Measurements from ENCODE around the gene VTI1B.

Gene VTI1B

DNA sequence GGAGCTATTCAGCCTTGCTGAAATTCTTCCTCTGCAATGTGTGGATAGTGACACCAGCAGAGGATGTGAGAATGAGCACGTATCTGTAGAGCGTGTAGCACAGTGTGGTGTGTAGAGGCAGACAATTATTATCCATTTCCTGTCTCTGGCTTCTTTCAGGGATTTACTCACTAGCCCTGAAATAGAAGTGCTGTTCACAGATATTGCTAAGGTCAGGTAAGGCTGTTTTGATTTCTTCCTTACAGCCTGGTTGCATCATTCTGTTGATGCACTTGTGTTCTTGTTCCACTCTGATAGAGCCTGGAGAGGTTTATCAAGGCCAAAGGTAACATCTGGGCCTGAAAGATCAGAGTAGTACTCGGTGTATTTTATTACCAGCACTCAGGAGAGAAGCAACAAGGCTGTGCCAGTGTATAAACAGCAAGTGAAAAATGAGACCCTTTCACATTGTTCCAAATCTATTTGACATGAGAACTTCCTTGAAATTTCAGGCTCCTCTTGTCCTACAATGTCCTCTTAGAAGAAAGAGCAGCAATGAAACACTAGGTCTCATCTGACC lies 38.0 kb downstream of the VTI1B start:
- no peaks in the 10 kb centered on the region for H3F3A ChIP-seq (ENCODE audit: insufficient read depth)
- no peak overlapping the region for H3K27ac ChIP-seq (ENCODE audit: low read depth, low read length)
- no peak overlapping the region for H3K4me2 ChIP-seq (ENCODE audit: low read depth, low read length, poor library complexity, severe bottlenecking)
- H3K9me2 ChIP-seq (replicated peaks; ENCODE audit: insufficient read depth, low read length) = no peaks in the 10 kb centered on the region
- H3K27me3 ChIP-seq (ENCODE audit: low read length) = no peaks in the 10 kb centered on the region
- TF ChIP-seq EZH2phosphoT487 (conservative IDR thresholded peaks at IDR 0.05; ENCODE audit: low read length) (no peak), CTCF (IDR thresholded peaks at IDR 0.05; ENCODE audit: insufficient read depth, low read length, poor library complexity, severe bottlenecking) (no peak)
- H3K4me3 ChIP-seq (ENCODE audit: insufficient read depth, low read length, poor library complexity, severe bottlenecking) = no peak overlapping the region
- H3K9ac ChIP-seq (ENCODE audit: low read length) = no peak overlapping the region
- H3K9me3 ChIP-seq (ENCODE audit: insufficient read depth, low read length) = no peaks in the 10 kb centered on the region
- no peaks in the 10 kb centered on the region for H4K20me1 ChIP-seq (ENCODE audit: low read depth, low read length)
- H3K79me2 ChIP-seq (ENCODE audit: insufficient read depth, low read length) = no peaks in the 10 kb centered on the region
- no peak overlapping the region for H2AFZ ChIP-seq (ENCODE audit: low read depth, low read length, severe bottlenecking)
- no peaks in the 10 kb centered on the region for H3K36me3 ChIP-seq (ENCODE audit: low read length)

DNA sequence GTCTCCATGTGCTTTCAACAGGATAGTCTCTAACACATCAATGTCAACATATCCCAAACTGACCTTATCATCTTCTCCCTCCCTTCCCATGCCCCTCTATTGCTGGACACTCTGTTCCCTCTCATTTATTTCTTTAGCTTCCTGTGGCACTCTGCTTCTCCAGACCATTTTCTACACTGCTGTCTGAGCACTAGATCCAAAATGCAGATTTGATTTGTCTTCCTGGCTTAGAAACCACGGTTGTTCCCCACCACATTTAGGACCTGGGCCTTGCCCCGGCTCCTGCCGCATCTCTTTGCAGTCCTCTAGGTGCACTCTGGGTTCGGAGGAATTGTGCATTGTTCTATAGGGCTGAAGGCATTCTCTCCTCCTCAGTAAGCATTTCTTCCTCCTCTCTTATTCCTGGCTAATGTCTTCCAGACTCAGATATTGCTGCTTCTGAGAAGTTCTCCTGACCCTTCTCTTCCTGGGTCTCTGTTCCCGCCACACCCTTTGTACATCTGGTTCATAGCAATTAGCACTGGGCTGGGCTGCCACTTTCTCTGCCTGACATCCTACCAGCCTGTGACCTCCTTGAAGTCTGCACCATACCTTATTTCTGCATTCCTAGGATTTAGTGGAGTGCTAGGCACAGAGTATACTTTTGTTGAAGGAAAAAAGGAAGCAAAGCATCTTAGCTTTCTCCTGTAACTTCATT lies 40.8 kb downstream of the VTI1B start:
- no peaks in the 10 kb centered on the region for H3K9me2 ChIP-seq (replicated peaks; ENCODE audit: insufficient read depth, low read length)
- H3K9ac ChIP-seq (ENCODE audit: low read length) = no peak overlapping the region
- no peaks in the 10 kb centered on the region for H3K36me3 ChIP-seq (ENCODE audit: low read length)
- H4K20me1 ChIP-seq (ENCODE audit: low read depth, low read length) = no peaks in the 10 kb centered on the region
- H3K27ac ChIP-seq (ENCODE audit: low read depth, low read length) = no peak overlapping the region
- H3K9me3 ChIP-seq (ENCODE audit: insufficient read depth, low read length) = no peaks in the 10 kb centered on the region
- TF ChIP-seq CTCF (IDR thresholded peaks at IDR 0.05; ENCODE audit: insufficient read depth, low read length, poor library complexity, severe bottlenecking) (no peak), EZH2phosphoT487 (conservative IDR thresholded peaks at IDR 0.05; ENCODE audit: low read length) (no peak)
- no peaks in the 10 kb centered on the region for H3K79me2 ChIP-seq (ENCODE audit: insufficient read depth, low read length)
- H3K4me3 ChIP-seq (ENCODE audit: insufficient read depth, low read length, poor library complexity, severe bottlenecking) = no peak overlapping the region
- H3F3A ChIP-seq (ENCODE audit: insufficient read depth) = no peaks in the 10 kb centered on the region
- no peak overlapping the region for H2AFZ ChIP-seq (ENCODE audit: low read depth, low read length, severe bottlenecking)
- H3K27me3 ChIP-seq (ENCODE audit: low read length) = no peaks in the 10 kb centered on the region
- H3K4me2 ChIP-seq (ENCODE audit: low read depth, low read length, poor library complexity, severe bottlenecking) = no peak overlapping the region

GRCh38 chr14:67630938-67631337 lies 43.5 kb downstream of the VTI1B start:
- TF ChIP-seq CTCF (IDR thresholded peaks at IDR 0.05; ENCODE audit: insufficient read depth, low read length, poor library complexity, severe bottlenecking) = no peak
- no peak for TF ChIP-seq EZH2phosphoT487 (conservative IDR thresholded peaks at IDR 0.05; ENCODE audit: low read length)
- Histone ChIP-seq H3K9ac (ENCODE audit: low read length) (no peak overlapping the region), H3K27me3 (ENCODE audit: low read length) (no peaks in the 10 kb centered on the region), H3K4me3 (ENCODE audit: insufficient read depth, low read length, poor library complexity, severe bottlenecking) (no peak overlapping the region), H3K9me2 (replicated peaks; ENCODE audit: insufficient read depth, low read length) (no peaks in the 10 kb centered on the region), H2AFZ (ENCODE audit: low read depth, low read length, severe bottlenecking) (no peak overlapping the region), H3K27ac (ENCODE audit: low read depth, low read length) (no peak overlapping the region), H3K9me3 (ENCODE audit: insufficient read depth, low read length) (no peaks in the 10 kb centered on the region), H3K4me2 (ENCODE audit: low read depth, low read length, poor library complexity, severe bottlenecking) (no peak overlapping the region), H3F3A (ENCODE audit: insufficient read depth) (no peaks in the 10 kb centered on the region), H4K20me1 (ENCODE audit: low read depth, low read length) (no peaks in the 10 kb centered on the region), H3K79me2 (ENCODE audit: insufficient read depth, low read length) (no peaks in the 10 kb centered on the region), H3K36me3 (ENCODE audit: low read length) (no peaks in the 10 kb centered on the region)
